ENCODE measurements around the gene OR10A7. TPM values are rescaled to one million over a fixed set of nuclear protein-coding genes. Genes with fewer than 3 reads are reported as not detected.

The OR10A7 gene
- total RNA-seq, 1 donor from 2014 or later = not detected

- Histone ChIP-seq H3K27me3 (ENCODE audit: low read depth) (no peaks in the 10 kb centered on the region), H3K4me1 (no peaks in the 10 kb centered on the region), H3K4me3 (no peak overlapping the region), H3K36me3 (no peaks in the 10 kb centered on the region), H3K27ac (no peak overlapping the region), H3K9me3 (no peaks in the 10 kb centered on the region)
- intact Hi-C loops (cut with DNase I) = no loop called here
- ATAC-seq (no peak), DNase-seq (no peak)
- no peak for TF ChIP-seq CTCF (IDR thresholded peaks at IDR 0.05)
These were observed 25.3 kb downstream of the OR10A7 start for GRCh38 chr12:55246159-55246558.

GRCh38 chr12:55250944-55251343 is 30.1 kb downstream of the OR10A7 start:
- H3K4me3 ChIP-seq = no peak overlapping the region
- no peaks in the 10 kb centered on the region for H3K36me3 ChIP-seq
- no peaks in the 10 kb centered on the region for H3K4me1 ChIP-seq
- DNase-seq (no peak), ATAC-seq (peak in 1 of 2 donors; percentile 39)
- intact Hi-C loops (cut with DNase I) = no loop called here
- H3K9me3 ChIP-seq = no peaks in the 10 kb centered on the region
- no peaks in the 10 kb centered on the region for H3K27me3 ChIP-seq (ENCODE audit: low read depth)
- no peak overlapping the region for H3K27ac ChIP-seq
- no peak for TF ChIP-seq CTCF (IDR thresholded peaks at IDR 0.05)

- TF ChIP-seq CTCF (IDR thresholded peaks at IDR 0.05) = no peak
- Histone ChIP-seq H3K36me3 (no peaks in the 10 kb centered on the region), H3K27me3 (ENCODE audit: low read depth) (no peaks in the 10 kb centered on the region), H3K9me3 (no peaks in the 10 kb centered on the region), H3K4me1 (no peaks in the 10 kb centered on the region), H3K27ac (no peak overlapping the region), H3K4me3 (no peak overlapping the region)
- DNase-seq (no peak), ATAC-seq (no peak)
- intact Hi-C loops (cut with DNase I) = no loop called here
These were observed 32.5 kb downstream of the OR10A7 start for GRCh38 chr12:55253281-55253680.

GRCh38 chr12:55256831-55257230 is 36.0 kb downstream of the OR10A7 start:
- no peaks in the 10 kb centered on the region for H3K36me3 ChIP-seq
- H3K27ac ChIP-seq = no peak overlapping the region
- no peak for ATAC-seq
- no peak overlapping the region for H3K4me3 ChIP-seq
- no peaks in the 10 kb centered on the region for H3K9me3 ChIP-seq
- TF ChIP-seq CTCF (IDR thresholded peaks at IDR 0.05) = no peak
- DNase-seq = no peak
- H3K27me3 ChIP-seq (ENCODE audit: low read depth) = no peaks in the 10 kb centered on the region
- no peaks in the 10 kb centered on the region for H3K4me1 ChIP-seq
- intact Hi-C loops (cut with DNase I) = no loop called here

- no peaks in the 10 kb centered on the region for H3K4me1 ChIP-seq
- no peaks in the 10 kb centered on the region for H3K9me3 ChIP-seq
- DNase-seq = no peak
- TF ChIP-seq CTCF (IDR thresholded peaks at IDR 0.05) = no peak
- no peak for ATAC-seq
- H3K27ac ChIP-seq = no peak overlapping the region
- intact Hi-C loops (cut with DNase I) = no loop called here
- H3K27me3 ChIP-seq (ENCODE audit: low read depth) = no peaks in the 10 kb centered on the region
- no peak overlapping the region for H3K4me3 ChIP-seq
- H3K36me3 ChIP-seq = no peaks in the 10 kb centered on the region
These were observed 37.5 kb downstream of the OR10A7 start for GRCh38 chr12:55258303-55258702.

Other genes starting within 250 kb of the OR10A7 start
- 5.0 TPM for gene TESPA1, start 236.3 kb upstream of the OR10A7 start, total RNA-seq
- not detected for gene NEUROD4, start 201.1 kb upstream of the OR10A7 start, total RNA-seq
- gene OR9K2, start 94.6 kb upstream of the OR10A7 start, total RNA-seq = not detected
- gene OR6C74, start 23.6 kb downstream of the OR10A7 start, total RNA-seq = not detected
- not detected for gene OR6C6, start 75.5 kb downstream of the OR10A7 start, total RNA-seq
- not detected for gene OR6C1, start 93.3 kb downstream of the OR10A7 start, total RNA-seq
- gene OR6C3, start 109.7 kb downstream of the OR10A7 start, total RNA-seq = not detected
- not detected for gene OR6C75, start 141.9 kb downstream of the OR10A7 start, total RNA-seq
- not detected for gene OR6C65, start 179.5 kb downstream of the OR10A7 start, total RNA-seq
- not detected for gene OR6C76, start 205.2 kb downstream of the OR10A7 start, total RNA-seq
- not detected for gene OR6C2, start 223.1 kb downstream of the OR10A7 start, total RNA-seq
- not detected for gene OR6C70, start 249.1 kb downstream of the OR10A7 start, total RNA-seq